Ramos (cell line): ENCODE data around the gene ARPP21.

ENCODE experiments used
- in situ Hi-C: fragments of 300-500 bp; cut with MboI; formaldehyde crosslinking; loops from one replicate; pipeline ENCODE4 v1.14.3; 2022; ENCODE audit warnings: low sequenced_read_pairs; ENCODE audit not compliant: unreplicated experiment

ARPP21 gene

DNA sequence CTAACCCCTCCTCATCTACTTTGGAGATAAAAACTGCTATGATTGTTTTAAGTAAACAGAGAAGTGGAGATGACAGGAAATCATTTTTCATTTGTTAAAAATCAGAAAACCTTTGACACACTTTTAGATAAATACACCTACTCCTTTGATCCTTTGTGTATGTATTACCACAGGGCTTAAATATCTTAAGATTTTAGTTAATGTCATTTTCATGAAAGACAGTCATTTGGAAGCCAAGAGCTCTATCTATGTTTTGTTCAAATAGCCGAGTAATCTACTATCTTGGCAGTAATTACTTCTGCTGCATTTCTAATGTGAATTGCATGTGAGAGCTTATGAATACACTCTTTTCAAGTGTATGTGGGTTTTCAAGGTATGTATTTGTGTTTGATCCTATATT, 2.0 kb downstream of the ARPP21 start:
- in situ Hi-C loops = no loop called here

DNA sequence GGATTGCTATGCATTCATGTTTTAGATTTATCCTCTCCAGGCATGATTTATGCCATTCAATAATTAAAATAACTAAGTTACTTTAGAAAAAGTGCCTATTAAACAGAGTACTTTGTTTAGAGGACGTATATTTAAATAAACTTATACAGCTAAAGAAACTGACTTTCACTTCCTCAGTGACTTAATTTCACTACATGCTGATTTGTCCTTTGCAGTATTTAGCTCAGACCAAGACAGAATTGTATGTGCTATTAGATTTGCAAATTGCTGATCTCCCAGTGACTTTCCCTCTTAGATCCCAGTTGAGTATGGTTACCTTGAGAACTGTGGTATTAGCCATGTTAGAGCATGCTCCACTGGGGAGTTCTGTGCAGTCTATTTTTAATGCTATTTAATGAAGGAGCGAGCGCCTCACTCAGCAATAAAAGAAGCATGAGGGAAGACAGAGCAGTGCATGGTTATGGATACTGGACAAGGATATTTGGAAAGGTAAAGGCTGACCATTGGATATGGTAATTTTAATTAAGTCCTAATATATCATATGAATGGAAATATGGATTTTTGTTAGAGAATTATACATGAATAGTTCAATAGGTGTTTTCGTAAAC, 2.7 kb downstream of the ARPP21 start:
- in situ Hi-C loops = no loop called here

DNA sequence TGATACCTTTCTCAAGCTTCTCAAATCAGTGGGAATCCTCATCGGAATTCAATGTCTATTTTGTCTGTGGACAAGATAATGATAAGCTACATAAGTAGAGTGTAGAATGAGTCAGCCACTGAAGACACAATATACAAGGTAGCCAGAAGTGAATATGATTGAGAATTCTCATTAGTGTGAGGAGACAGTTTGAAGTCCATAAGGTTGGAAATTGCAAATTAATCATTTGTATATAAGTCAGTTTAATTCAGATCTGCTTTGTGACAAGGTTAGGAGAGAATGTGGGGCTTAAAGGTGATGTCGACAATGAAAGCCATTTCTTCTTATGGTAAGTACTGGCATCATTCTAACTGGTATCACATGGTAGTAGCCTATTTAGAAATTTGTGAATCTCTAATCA, 4.2 kb downstream of the ARPP21 start:
- in situ Hi-C loops = no loop called here

DNA sequence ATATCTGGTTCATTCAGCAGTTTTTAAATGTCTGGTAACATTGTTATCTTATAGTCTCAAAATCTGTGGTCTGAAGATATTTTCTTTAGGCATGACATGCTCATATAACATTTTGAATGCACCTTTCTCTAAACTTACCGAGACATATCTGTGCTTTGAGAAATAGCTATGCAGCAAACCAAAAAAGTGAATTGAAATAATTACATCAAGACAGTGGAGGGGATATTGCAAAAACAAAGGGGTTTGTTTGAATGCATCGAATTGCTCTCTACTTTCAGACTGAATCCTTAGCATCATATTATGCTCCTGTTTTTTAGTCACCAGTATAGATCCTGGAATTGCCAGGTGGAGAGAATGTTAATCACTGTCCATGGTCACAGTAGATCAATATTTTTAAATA, 5.1 kb downstream of the ARPP21 start:
- in situ Hi-C loops = no loop called here

DNA sequence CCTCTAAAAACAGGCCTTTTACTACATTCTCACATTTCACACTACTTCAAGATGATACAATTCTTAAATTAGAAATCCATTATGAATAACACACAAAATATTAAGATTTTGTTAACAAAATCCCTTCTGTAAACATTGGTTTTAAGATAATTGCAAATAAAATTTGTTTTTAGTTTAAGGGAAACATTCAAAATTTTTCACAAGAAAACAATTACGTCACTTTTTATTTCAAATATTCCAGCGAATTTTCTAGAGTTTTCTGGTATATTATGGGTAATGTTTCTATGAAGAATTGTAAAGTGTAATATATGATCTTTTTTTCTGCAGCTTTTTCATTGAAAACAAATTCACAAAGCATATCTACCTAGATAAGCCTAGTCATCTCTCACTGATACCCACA, 5.9 kb downstream of the ARPP21 start:
- in situ Hi-C loops = no loop called here

DNA sequence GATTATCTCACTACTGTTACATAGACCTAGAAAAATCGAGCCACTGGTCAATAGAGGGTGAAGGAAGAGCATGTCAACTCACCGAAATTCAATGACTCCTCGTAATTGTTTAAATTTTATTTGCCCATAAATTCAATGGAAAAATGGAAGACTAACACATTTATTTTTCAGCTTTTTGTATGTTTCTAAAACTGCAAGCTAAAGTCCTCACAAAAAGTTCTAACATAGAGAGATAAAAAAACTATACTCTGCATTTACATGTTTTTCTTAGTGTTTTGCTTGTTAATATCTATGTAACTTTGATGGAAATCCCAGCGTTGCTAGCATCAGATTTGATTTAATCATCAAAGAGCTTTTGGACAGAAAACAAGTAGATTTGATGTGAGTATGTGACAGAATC, 6.8 kb downstream of the ARPP21 start:
- in situ Hi-C loops = no loop called here

DNA sequence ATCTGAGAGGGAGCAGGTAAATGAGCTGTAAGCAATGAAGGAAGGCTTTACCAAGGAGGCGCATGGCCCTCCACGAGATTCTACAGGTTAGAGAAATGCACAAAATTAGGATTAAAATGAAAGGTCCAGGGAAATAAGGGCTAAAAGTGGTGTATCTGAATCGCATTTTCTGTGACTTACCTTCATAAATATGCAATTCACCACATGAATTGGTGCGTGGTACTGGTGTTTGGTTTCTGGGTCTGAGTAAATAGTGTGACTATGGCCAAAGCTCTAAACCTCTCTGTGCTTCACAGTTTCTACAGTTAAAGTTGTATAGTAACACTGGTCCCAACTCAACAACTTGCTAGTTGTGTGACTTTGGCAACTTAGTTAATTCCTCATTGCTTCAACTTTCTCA, 8.1 kb downstream of the ARPP21 start:
- in situ Hi-C loops = no loop called here

DNA sequence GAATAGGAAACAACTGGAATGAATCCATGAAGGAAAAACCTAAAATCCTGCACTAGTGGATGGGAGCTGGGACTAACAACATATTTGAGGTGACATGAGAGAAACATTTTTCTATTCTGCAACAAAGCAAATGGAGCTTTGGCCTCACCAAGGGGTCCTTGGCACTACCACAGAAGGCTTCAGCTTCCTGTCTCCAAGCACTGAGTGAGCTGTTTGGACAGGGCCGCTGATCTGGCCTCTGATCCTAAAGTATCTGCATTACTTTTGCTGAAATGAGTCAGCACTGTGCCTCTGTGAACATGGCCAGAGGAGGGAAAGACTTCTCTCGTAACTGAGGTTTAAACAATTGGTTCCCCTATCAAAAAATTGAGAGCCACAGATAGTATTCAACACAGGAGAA, 9.0 kb downstream of the ARPP21 start:
- in situ Hi-C loops = no loop called here

DNA sequence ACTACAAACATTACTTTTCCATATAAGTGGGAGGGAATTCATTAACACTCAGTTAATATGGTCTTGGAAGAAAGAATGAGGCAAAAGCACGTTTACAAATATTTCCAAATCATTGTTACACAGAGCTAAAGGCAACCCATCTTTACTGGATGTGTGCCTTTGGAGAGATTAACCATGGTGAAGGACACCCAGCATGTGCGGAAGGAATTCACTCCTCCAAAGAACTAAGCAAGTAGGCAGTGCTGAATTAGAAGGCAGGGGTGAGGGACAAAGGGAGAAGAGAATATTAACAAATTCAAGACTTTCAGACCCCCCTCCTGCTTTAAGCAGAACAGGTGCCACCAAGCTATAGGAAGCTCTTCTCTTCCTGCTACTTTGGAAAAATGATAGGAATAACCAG, 10.1 kb downstream of the ARPP21 start:
- in situ Hi-C loops = no loop called here

DNA sequence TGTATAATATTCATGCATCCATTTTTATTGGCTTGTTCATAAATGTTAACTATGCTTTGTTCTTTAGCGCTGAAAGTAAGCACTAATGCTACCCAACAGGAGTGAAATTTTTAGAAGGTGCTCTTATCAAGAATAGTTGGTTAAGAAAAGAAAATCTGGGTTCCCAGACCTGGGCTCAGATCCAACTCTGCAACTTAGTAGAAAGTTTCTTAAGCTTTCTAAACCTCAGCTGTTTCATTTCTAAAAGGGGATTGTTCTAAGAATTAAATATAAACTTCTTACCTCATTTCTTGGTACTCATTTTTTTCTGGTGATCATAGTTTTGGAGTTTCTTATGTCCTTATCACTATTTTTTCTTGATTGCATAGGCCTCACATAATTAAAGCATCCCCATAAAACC, 12.1 kb downstream of the ARPP21 start:
- in situ Hi-C loops = loop anchor here (25.0 kb wide), 1 partner anchor 1261 kb away; no protein-coding TSS in a partner anchor

DNA sequence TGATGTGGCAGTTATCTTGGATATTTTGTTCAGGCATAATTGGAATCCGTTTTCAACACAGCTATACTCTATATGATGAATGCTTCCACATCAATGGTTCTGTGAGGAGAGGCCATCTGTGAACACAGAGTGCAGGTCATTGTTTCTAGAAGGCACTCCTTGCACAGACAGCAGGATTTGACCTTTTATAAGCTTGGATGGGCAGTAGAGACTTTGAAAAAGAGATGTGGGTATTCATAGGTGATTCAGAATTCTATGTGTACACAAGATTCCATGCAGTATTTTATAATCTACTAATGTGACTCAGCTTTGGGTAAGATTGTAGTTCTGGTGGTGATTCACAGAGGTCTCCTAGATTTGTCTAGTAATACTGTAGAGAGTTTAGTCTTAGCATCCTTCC, 12.5 kb downstream of the ARPP21 start:
- in situ Hi-C loops = loop anchor here (25.0 kb wide), 1 partner anchor 1260 kb away; no protein-coding TSS in a partner anchor

DNA sequence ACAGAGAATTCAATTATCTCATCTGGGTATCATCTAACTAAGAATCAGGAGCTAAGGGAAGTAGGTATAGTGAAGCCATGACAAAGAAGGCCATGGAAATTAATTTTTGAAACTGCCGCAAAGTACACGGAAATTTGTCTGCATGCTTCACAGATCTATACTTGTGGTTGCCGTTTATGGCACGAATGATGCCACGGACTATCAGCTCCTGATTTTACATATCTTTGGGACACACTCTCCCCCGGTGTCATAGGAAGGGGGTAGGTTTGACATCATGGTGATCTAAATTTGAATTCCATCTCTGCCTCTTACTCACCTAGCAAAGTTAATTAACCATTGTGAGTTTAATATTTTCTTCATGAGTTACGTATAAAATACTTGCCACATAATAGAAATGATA, 14.0 kb downstream of the ARPP21 start:
- in situ Hi-C loops = loop anchor here (25.0 kb wide), 1 partner anchor 1259 kb away; no protein-coding TSS in a partner anchor

DNA sequence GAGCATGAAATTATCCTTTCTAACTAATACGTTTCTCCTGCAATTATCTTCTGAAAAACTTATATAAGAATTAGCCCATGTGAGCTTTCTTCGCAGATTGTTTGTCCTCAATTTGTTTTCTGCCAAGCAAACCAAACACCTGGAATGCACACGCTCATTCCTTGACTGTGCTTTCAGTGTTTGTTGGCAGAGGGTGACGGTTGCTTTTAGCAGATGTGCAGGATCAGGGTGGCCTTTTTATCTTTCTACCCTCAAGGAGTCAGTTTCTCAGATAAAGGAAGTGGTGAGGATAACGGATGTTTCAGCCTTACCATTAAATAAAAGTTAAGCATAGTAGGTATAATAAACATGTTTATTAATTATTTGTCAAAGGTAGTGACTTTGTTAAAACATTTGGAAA, 15.2 kb downstream of the ARPP21 start:
- in situ Hi-C loops = loop anchor here (25.0 kb wide), 1 partner anchor 1258 kb away; no protein-coding TSS in a partner anchor

DNA sequence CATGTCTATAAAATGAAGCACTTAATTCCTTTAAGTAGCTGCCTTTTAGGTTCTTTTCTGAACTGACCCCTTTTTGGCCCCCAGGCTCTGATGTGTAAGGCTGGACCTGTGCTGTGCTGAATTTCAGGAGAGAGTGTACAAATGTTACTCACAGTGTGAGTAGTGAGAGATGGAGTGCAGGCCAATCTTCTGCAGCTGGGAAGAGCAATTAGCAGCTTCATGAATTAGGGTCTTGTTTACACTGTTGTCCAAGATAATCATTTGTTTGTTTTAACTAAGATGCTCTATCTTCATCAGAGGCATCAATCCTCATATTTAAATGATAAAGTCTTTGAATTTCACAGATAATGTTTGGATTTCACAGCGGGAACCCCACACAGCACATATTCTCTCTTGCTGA, 19.4 kb downstream of the ARPP21 start:
- in situ Hi-C loops = loop anchor here (25.0 kb wide), 1 partner anchor 1254 kb away; no protein-coding TSS in a partner anchor

DNA sequence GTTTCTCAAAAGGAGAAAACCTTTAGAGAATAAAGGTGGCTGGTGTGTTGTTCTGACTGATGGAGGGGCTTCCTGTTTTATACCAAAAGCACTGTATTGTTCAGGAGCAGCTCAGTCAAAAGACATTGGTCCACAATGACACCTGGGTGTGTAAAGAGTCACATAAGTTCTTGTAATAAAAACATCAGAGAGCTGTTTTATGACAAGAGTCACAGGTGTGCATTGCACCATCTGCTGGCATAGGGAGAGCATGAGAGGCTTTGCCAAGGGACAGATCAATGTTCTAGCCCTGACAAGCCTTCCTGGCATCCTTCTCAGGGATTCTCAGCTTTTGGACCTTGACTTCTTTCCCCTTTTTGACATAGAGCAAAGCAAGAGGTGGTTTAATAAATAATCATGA, 20.4 kb downstream of the ARPP21 start:
- in situ Hi-C loops = loop anchor here (25.0 kb wide), 1 partner anchor 1253 kb away; no protein-coding TSS in a partner anchor

DNA sequence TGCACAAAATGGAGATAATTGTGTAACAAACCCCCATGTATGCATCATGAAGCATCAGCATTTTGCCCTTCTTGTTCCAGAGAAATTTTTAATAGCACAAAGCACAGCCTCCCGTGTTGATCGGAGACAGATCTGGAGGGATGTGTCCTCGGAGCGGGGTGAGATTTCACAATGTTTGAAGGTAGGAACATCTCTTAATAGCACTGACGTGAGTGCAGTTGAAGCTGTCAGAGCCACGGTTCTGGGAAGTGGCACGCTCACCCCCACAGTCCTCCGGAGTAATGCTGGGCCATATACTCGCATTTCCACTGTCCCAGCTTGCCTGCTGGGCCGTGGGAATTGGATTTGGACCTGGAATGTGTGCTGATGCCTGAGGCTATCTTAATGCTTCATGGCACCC, 24.1 kb downstream of the ARPP21 start:
- in situ Hi-C loops = loop anchor here (25.0 kb wide), 1 partner anchor 1249 kb away; no protein-coding TSS in a partner anchor

DNA sequence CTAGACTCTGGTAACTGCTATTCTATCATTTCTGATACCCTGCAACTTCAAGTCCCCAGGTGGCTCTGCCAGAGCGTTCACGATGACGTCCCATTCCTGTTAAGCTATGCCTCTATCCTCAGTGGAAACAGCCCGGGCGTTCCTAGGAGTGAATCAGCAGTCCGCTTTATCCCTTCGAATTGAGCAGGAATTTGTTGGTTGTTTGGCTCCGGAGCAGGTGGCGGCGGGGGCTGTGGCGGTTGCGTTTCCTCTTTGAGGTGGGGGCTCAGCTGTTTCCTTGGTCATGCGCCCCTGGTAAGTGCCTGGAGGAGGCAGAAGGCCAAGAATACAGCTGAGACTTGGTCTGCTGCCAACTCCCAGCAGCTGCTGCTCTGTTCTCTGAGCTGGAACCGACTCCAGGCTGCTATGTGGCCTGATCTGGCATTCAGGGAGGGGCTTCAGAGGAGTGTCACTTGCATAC, 25.2 kb downstream of the ARPP21 start:
- in situ Hi-C loops = loop anchor here (25.0 kb wide), 1 partner anchor 1248 kb away; no protein-coding TSS in a partner anchor

DNA sequence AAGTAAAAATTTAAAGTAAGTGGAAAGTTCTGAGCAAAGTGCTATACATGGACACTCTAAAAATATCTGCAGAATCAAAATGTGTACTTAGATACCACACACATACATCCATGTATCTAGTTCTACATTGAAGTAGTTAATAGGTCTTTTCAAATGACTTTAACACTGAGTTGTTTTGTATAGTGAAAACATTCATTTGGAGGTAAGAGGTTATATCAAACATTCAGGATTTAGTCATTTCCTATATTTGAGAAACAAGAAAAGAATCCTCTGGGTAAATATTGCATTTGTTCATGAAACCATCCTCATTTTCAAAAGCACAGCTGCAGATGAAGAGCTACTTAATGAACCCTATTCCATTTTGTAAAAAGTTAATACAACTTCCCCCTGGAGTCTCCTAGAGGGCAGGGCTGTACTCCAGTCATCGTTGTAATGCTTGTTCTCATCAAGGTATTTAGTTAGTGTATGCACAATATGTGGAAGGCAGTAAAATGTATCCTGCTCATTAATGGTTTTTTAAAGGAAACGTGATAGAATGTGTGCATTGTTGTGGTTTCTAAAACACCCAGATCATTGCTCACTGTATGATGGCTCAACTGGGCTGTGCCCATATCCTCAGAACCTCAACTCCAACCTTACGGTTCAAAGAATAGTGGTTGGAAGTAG, 26.2 kb downstream of the ARPP21 start:
- in situ Hi-C loops = loop anchor here (25.0 kb wide), 1 partner anchor 1247 kb away; no protein-coding TSS in a partner anchor

DNA sequence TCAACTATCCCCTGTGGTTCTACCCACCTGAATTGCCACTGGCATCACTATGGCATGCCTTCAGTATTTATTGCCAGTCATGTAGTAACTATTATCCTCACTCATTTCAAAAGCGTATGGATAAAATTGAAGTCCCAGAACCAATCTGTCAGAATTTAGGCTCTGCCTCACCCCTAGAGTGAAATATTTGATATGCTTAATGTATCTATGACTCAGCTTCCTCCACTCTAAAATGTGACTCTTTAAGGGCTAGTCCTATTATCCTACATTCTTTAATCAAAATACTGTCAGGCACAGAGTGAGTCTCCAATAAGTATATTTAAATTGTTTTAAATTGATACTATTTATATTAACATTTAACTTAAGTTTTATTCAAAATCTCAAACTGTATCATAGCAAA, 27.6 kb downstream of the ARPP21 start:
- in situ Hi-C loops = loop anchor here (25.0 kb wide), 1 partner anchor 1245 kb away; no protein-coding TSS in a partner anchor

DNA sequence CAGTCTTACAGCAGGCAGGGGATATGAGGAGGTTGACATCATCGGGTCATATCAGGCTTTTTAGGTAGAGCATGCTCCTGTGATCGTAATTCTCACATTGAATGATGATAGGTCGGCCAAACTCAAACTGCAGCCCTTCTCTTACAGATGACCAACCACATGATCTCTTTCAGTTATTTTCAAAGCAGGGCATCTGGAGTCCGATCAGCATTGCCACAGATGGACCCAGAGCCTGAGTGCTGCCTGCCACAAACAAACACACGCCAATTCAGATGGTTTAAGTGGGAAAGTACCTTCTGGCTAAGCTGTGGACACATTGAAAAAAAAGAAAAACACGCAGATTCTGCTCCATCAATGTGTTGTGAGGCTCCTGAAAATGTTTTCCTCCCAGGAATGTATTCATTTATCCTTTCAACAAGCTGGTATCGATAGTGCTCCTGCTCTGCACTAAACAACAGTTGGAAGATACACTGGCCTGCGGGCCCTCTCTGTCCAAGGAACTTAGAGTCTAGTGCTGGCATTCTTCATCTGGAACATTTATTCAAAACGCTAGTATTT, 31.2 kb downstream of the ARPP21 start:
- in situ Hi-C loops = loop anchor here (25.0 kb wide), 1 partner anchor 1242 kb away; no protein-coding TSS in a partner anchor

DNA sequence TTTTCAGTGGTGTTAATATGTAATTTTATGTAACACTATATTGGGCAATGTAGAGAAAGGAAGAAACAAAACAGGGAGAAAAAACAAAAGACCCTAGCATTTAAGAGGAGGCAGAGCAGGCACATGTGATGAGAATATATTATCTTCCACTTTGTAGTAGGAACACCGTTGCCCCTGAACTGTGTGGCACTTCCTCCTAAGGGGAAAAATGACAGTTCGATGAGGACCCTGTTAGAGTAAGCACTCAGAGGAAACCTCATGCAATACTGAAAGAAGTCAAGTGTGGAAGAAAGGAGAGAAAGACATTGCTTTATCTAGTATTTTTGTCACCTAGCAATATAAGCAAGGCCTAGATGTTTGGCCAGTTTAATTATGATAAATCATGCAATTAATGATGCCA, 32.2 kb downstream of the ARPP21 start:
- in situ Hi-C loops = loop anchor here (25.0 kb wide), 1 partner anchor 1241 kb away; no protein-coding TSS in a partner anchor
